Heart left ventricle (tissue), 16 donors: ENCODE measurements around the gene COA4. TPM values are rescaled to one million over a fixed set of nuclear protein-coding genes. Genes with fewer than 3 reads are reported as not detected.

Experiments used
- ATAC-seq, 4 donors: fragments of 200-7000 bp; cut with Tn5 transposase; one replicate each; pipeline ENCODE4 v1.9.1; 2020 to 2022; ENCODE audit warnings: moderate library complexity in 4 of 4, mild to moderate bottlenecking in 3 of 4, moderate number of reproducible peaks in 1 of 4
- DNase-seq, 5 donors: peaks; one replicate each; pipeline ENCODE4 v3.0.0-alpha.2; 2020
- H3K27ac ChIP-seq, 12 donors: fragments of 200-600 bp; sonication (generic) in 4 of 12; one replicate each; pipeline versions ENCODE4 v1.5.0 to v1.8.0; 2016 to 2022; ENCODE audit warnings: mild to moderate bottlenecking in 2 of 12
- H3K27me3 ChIP-seq, 9 donors: fragments of 200-600 bp; sonication (generic) in 2 of 9; one replicate each; pipeline versions ENCODE4 v1.5.1 to v1.8.0; 2016 to 2022; ENCODE audit warnings: mild to moderate bottlenecking in 3 of 9
- H3K36me3 ChIP-seq, 9 donors: fragments of 200-600 bp; sonication (generic) in 2 of 9; one replicate each; pipeline versions ENCODE4 v1.5.0 to v1.8.0; 2018 to 2022; ENCODE audit warnings: mild to moderate bottlenecking in 2 of 9
- H3K4me1 ChIP-seq, 12 donors: fragments of 200-600 bp; sonication (generic) in 4 of 12; one replicate each; pipeline versions ENCODE4 v1.5.0 to v1.8.0; 2016 to 2022; ENCODE audit warnings: mild to moderate bottlenecking in 3 of 12
- H3K4me3 ChIP-seq, 12 donors: fragments of 200-600 bp; sonication (generic) in 4 of 12; one replicate each; pipeline versions ENCODE4 v1.5.0 to v1.8.0; 2017 to 2022; ENCODE audit warnings: mild to moderate bottlenecking in 9 of 12, moderate library complexity in 4 of 12
- H3K9me3 ChIP-seq, 12 donors: fragments of 200-600 bp; sonication (generic) in 4 of 12; one replicate each; pipeline versions ENCODE4 v1.5.0 to v1.8.0; 2016 to 2022; ENCODE audit warnings: mild to moderate bottlenecking in 1 of 12
- CTCF ChIP-seq, 12 donors: fragments of 200-600 bp; sonication (generic) in 4 of 12; IDR thresholded peaks; one replicate each; pipeline versions ENCODE4 v1.5.0 to v1.8.0; 2018 to 2022; ENCODE audit warnings: antibody characterized with exemption in 12 of 12, mild to moderate bottlenecking in 5 of 12
- POLR2A ChIP-seq, 2 donors: fragments of 450-650 bp; IDR thresholded peaks; one replicate each; pipeline ENCODE4 v1.6.1; 2017; ENCODE audit warnings: antibody characterized with exemption in 2 of 2, mild to moderate bottlenecking in 2 of 2, moderate library complexity in 2 of 2
- WGBS, 4 donors: extraction: QIAGEN DNeasy Blood & Tissue Kit in 2 of 4; methylation state at CpG; one replicate each; pipeline versions ENCODE4 v1.1.5 to v1.1.7; 2013 to 2018; 5-methylcytosine and 5-hydroxymethylcytosine counted together
- intact Hi-C, 10 donors: fragments of 100-400 bp; cut with DNase I; formaldehyde crosslinking; loops; one replicate each; pipeline versions ENCODE4 v1.11.1 to v1.14.2; 2022
- polyA plus RNA-seq, 2 donors: library from polyadenylated mRNA; stranded (reverse); fragments of 200-250 nt; gene quantifications; one replicate each; pipeline ENCODE4 v1.2.3, GENCODE V29; 2013
- total RNA-seq, 9 donors: library from RNA; depleted of rRNA in 2 of 9; stranded (reverse); fragments of >200 nt in 2 of 9; fragmentation: NEBNext Ultra II Directional in 3 of 9; extraction: Animal tissue kit (Norgen Biotek cat#: 25700) in 3 of 9; gene quantifications; one replicate each; pipeline versions ENCODE4 v1.1.0 to v1.2.4, GENCODE V29; 2016 to 2023
- donor health status: ischemic (EF 13 %, LVEDD 7.1; RV severe dilation, severe dysfunction).
- donor health status: healthy with polysubstance abuse.
- donor health status: DM: no; HTN: yes; CAD: no.
- donor health status: DM: no; HTN: no; CAD: no.
- donor health status: ischemic (EF 25% LVEDD 6.9; RV normal size, moderate dysfunction).
- donor health status: ischemic (EF 25% LVEDD 5.7; RV mildly dilated, moderate dysfunction).
- donor health status: healthy.
- donor health status: DM: yes; HTN: yes; CAD: no.
- donor health status: ischemic (EF 35%, LVEDD 5.7; RV mildly dilated, moderate dysfunction).
- donor health status: nonischemic (EF 11% LVEDD 7.7; RV severe dilation, severe dysfunction).
- donor health status: DM: yes; HTN: yes; CAD: no.
- donor health status: PGD.
- donor health status: ischemic (EF 29% LVEDD 5.4; RV normal size, mild dysfunction).
- donor health status: nonischemic (EF 23%, LVEDD 6.1; RV moderate dilation, normal function).

COA4 gene
- total and polyA plus RNA-seq, 11 donors: 46.0 to 136 (median 57.7) TPM

DNA sequence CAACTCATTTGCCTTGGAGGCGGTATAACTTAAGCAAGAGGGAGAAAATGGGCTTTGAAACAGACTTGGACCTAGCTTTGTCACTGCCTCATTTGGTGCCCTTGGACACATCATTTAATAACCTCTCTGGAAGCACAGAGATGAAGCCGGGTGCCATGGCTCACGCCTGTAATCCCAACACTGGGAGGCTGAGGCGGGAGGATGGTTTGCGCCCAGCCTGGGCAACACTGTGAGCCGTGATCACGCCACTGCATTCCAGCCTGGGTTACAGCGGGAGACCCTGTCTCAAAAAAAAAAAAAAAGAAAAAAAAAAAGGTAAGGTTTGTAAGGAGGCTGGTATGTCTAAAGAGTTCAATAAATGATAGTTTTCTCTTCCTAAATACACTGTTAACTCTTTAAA lies 806 bp downstream of the COA4 start:
- H3K4me1 ChIP-seq: peaks cover 0 to 29% (median 19%) of the 10 kb centered on the region in 12 donors
- intact Hi-C loops: loop anchor here in 3 of 10 donors (5.0 to 10.0 kb wide), 2 partner anchors 89 to 91 kb away; partner anchors contain the start of gene MRPL48 (in 3 of the 3)
- H3K27ac ChIP-seq: peak overlapping the region in 11 of 12 donors; percentile 3 to 92 (median 84)
- ATAC-seq: no peak
- no peaks in the 10 kb centered on the region for H3K27me3 ChIP-seq
- 43 to 47% (median 44%) methylated on average over 8 of the region's 8 CpGs for WGBS, 4 donors
- H3K4me3 ChIP-seq: peak overlapping the region; percentile 60 to 100 (median 88)
- H3K36me3 ChIP-seq: peaks cover 0 to 45% (median 33%) of the 10 kb centered on the region in 9 donors
- TF ChIP-seq POLR2A (IDR thresholded peaks at IDR 0.05): no peak
- TF ChIP-seq CTCF (IDR thresholded peaks at IDR 0.05): no peak
- no peak for DNase-seq
- no peaks in the 10 kb centered on the region for H3K9me3 ChIP-seq

GRCh38 chr11:73875380-73875779 lies 1.3 kb downstream of the COA4 start:
- intact Hi-C loops: loop anchor here in 3 of 10 donors (5.0 to 10.0 kb wide), 2 partner anchors 88 to 91 kb away; partner anchors contain the start of gene MRPL48 (in 3 of the 3)
- Histone ChIP-seq H3K27ac (peak overlapping the region in 3 of 12 donors; percentile 81 to 91 (median 83)), H3K4me3 (peak overlapping the region in 8 of 12 donors; percentile 80 to 100 (median 94)), H3K36me3 (peaks cover 0 to 49% (median 34%) of the 10 kb centered on the region in 9 donors), H3K27me3 (no peaks in the 10 kb centered on the region), H3K9me3 (no peaks in the 10 kb centered on the region), H3K4me1 (peaks cover 0 to 29% (median 19%) of the 10 kb centered on the region in 12 donors)
- no peak for DNase-seq
- TF ChIP-seq CTCF (IDR thresholded peaks at IDR 0.05) (no peak), POLR2A (IDR thresholded peaks at IDR 0.05) (no peak)
- no peak for ATAC-seq
- WGBS, 4 donors: 89 to 93% (median 90%) methylated on average over 1 of the region's 1 CpG

GRCh38 chr11:73872749-73873357 lies 3.8 kb downstream of the COA4 start:
- Histone ChIP-seq H3K4me3 (no peak overlapping the region), H3K4me1 (peaks cover 0 to 25% (median 18%) of the 10 kb centered on the region in 12 donors), H3K36me3 (peaks cover 0 to 59% (median 39%) of the 10 kb centered on the region in 9 donors), H3K27ac (no peak overlapping the region), H3K27me3 (no peaks in the 10 kb centered on the region), H3K9me3 (no peaks in the 10 kb centered on the region)
- TF ChIP-seq POLR2A (IDR thresholded peaks at IDR 0.05): no peak
- TF ChIP-seq CTCF (IDR thresholded peaks at IDR 0.05): no peak
- no peak for DNase-seq
- no peak for ATAC-seq
- intact Hi-C loops: loop anchor here in 1 of 10 donors (10.0 kb wide), 1 partner anchor 88 kb away; the partner anchor contains the start of gene MRPL48
- WGBS, 4 donors: 93 to 95% (median 94%) methylated on average over 9 of the region's 9 CpGs

DNA sequence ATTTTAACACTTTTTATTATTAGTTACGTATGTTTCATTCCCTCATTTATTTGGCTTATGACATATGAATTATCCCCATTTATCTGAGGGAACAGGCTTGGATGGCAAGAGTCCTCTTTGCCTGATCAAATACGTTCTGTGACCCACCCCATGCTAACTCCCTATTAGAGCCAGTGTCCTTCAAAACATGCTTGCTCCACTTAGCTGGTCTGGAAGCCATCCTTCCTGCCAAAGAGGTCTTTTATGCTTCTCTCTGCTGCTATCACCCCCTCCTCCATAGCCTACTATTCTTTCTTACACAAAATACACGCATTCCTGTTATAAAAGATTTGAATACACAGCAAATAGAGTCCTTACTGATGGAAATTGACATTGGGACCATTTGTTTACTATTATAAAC lies 6.4 kb downstream of the COA4 start:
- H3K36me3 ChIP-seq: peaks cover 0 to 64% (median 39%) of the 10 kb centered on the region in 9 donors
- no peak overlapping the region for H3K27ac ChIP-seq
- DNase-seq: no peak
- H3K4me3 ChIP-seq: no peak overlapping the region
- ATAC-seq: no peak
- intact Hi-C loops: loop anchor here in 1 of 10 donors (10.0 kb wide), 1 partner anchor 85 kb away; the partner anchor contains the start of gene MRPL48
- H3K9me3 ChIP-seq: no peaks in the 10 kb centered on the region
- 87 to 95% (median 87%) methylated on average over 3 of the region's 3 CpGs for WGBS, 4 donors
- TF ChIP-seq CTCF (IDR thresholded peaks at IDR 0.05) (no peak), POLR2A (IDR thresholded peaks at IDR 0.05) (no peak)
- no peaks in the 10 kb centered on the region for H3K27me3 ChIP-seq
- peaks cover 0 to 11% (median 4%) of the 10 kb centered on the region in 12 donors for H3K4me1 ChIP-seq
